Measurements from ENCODE around the gene ESRP2.

ESRP2 gene

DNA sequence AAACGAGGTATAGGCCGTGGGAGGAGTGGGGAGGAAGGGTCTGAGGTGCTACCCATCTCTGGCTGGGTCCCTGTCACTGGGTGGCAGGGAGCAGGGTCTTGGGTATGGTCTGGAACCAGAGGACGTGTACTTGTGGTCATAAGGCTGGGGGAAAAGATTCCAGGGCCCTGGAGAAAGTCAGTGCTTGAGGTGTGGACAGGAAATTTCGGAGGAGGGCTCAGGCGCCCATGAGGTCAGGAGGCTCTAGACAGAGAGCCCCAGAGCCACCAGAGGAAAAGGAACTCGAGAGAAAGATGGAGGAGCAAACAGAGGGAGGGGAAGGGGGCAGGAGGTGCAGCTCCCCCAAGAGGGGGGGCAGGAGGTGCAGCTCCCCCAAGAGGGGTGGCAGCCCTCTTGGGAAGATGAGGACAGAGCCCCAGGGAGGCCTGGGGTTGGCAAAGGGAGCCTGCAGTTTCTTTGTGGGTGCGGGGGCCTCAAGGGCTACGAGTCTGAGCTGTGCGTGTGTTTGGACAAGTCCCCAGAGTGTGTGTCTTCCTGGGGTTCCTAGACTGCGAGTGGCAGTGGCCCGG is 27.7 kb upstream of the ESRP2 start:
- DNase-seq = peak in 1 of 14 donors; percentile 35

DNA sequence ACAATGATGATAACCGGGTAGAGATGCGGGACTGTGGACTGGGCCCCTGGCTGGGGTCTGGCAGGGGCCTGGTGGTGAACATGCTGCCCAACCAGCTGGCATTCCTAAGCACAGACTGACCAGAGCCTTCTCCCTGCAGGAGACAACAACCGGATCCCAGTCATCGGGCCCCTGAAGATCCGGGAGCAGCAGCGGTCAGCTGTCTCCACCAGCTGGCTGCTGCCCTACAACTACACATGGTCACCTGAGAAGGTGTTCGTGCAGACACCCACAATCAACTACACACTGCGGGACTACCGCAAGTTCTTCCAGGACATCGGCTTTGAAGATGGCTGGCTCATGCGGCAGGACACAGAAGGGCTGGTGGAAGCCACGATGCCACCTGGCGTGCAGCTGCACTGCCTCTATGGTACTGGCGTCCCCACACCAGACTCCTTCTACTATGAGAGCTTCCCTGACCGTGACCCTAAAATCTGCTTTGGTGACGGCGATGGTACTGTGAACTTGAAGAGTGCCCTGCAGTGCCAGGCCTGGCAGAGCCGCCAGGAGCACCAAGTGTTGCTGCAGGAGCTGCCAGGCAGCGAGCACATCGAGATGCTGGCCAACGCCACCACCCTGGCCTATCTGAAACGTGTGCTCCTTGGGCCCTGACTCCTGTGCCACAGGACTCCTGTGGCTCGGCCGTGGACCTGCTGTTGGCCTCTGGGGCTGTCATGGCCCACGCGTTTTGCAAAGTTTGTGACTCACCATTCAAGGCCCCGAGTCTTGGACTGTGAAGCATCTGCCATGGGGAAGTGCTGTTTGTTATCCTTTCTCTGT is 23.3 kb upstream of the ESRP2 start:
- peak in 1 of 14 donors; percentile 70 for DNase-seq

DNA sequence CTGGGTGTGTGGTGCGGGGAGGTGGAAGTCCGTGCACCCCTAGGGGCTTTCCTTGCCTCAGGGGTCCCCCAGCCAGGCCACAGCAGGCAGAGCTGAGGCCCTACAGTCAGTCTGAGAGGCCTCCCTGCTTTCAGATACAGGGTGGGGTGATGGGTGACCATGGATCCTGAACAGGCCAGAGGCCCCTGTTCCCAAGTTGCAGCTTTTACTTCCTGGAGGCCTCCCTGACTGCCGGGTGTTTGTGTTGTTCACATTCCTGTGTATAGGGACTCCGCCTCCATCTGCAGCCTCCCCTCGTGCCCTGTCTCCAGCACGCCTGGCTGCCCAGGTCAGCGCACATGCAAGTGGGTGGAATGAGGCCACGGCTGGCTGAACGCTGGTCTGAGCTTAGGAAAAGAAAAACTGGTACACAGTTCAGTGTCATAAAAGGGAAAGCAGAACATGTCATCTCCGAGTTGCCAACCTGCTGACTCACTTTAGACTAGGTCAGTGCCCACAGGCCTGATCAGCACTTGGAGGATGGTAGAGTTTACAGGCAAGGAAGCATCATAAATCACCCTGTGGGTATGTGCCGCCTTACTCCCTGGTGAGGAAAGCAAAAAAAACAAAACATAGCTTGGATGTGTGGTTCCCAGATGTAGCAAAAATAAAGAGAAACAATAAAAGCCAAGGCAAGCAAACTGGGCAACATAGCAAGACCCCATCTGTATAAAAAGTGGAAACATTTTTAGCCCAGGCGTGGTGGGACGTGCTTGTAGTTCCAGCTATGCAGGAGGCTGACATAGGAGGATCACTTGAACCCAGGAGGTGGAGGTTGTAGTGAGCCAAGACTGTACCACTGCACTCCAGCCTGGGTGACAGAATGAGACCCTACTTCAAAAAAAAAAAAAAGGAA is 22.2 kb upstream of the ESRP2 start:
- DNase-seq = peak in 2 of 14 donors; percentile 14 to 23

DNA sequence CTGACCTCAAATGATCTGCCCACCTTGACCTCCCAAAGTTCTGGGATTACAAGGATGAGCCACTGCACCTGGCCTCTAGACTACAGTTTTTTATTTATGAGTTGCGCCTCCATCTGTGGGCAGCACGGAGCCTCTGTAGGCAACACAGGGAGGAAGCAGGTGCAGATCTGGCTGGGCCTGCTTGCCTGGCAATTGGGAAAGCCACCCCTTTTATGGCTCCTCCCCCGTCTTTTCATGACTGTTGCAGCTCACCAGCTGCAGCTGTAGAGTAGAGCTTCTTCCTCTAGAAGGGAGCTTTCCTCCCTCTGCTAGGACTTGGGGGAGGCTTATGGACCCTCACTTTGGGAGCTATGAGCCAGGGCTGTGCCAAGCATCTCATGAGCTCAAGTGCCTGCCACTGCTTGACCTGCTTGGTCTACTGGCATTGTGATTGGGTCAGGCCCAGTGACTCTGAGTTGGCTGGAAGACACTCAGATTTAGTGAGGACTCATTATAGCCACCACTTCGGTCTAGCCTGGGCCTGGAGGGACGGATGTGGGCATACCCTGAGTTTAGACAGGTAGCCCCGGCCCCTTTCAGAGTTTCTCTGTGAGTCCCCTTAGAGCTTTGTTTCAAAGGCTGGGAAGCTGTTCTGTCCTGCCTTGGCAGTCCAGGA is 21.5 kb upstream of the ESRP2 start:
- no peak for DNase-seq

DNA sequence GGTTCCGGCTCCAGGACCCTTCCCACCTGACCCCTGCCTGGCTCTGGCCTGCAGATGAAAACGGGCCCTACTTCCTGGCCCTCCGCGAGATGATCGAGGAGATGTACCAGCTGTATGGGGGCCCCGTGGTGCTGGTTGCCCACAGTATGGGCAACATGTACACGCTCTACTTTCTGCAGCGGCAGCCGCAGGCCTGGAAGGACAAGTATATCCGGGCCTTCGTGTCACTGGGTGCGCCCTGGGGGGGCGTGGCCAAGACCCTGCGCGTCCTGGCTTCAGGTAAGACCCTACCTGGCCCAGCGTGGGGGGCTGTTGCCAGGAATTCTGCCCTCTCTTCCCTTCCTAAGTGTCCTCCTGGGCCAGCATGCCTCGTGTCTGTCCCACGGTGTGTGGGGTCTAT is 19.8 kb upstream of the ESRP2 start:
- no peak for DNase-seq

DNA sequence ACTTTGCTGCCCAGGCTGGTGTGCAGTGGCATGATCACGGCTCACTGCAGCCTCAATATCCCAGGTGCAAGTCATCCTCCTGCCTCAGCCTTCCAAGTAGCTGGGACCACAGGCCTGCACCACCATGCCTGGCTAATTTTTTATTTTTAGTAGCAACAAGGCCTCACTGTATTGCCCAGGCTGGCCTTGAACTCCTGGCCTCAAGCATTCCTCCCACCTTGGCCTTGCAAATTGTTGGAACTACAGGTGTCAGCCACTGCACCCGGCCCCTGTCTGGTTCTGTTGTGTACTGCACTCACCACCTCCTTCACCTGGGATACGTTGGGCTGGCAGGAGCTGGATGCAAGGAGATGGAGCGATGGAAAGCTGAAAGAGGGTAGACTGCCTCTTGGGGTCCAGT is 17.8 kb upstream of the ESRP2 start:
- DNase-seq = no peak

DNA sequence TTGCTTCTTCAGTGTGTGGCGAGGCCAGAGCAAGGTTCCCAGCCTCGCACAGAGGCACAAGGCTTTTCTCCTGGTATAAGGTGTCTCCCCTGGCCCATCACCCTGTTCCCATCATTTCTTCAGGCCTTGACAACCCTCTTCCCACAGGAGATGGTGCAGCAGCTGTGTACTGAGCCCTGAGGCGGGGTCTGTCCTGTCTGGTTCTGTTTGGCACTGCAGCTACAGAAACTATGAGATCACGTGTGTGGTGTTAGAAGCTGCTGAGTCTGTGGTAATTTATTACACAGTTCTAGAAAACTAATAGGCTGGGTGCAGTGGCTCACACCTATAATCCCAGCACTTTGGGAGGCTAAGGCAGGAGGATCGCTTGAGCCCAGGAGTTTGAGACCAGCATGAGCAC is 16.5 kb upstream of the ESRP2 start:
- no peak for DNase-seq

DNA sequence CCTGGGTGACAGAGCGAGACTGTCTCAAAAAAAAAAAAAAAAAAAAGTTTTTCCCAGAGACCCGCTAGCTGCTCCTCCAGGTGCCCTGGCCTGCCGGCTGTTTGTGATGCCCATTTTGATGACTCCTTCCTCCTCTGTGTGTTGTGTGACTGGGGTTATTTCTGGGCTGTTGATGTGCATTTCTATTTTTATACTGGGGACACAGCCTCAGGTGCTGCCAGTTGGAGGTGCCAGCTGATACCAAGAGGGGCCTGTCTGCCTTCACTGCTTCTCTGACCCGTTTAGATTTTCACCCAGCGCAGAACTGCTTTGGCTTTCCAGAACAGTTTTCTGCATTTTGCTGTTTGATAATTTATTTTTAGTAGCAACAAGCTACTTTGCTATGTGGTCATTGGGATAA is 15.9 kb upstream of the ESRP2 start:
- peak in 1 of 14 donors; percentile 92 for DNase-seq

DNA sequence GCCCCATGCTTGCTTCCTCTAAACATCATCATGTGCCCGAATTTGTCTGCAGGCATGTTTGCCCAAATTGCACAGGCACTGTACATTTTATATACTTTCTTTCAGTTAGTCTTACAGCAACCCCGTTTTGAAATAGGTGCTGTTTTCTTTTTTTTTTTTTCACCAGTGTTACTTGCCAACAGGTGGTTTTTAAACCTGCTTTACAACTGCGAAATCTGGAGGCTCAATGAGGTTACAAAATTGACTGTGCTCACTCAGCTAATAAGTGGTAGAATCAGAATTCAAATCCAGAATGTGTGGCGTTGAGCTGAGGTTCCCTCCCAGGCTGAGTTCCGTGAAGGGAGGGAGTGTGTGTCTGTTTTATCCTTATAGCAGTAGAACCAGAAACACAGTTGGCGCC is 15.0 kb upstream of the ESRP2 start:
- no peak for DNase-seq

DNA sequence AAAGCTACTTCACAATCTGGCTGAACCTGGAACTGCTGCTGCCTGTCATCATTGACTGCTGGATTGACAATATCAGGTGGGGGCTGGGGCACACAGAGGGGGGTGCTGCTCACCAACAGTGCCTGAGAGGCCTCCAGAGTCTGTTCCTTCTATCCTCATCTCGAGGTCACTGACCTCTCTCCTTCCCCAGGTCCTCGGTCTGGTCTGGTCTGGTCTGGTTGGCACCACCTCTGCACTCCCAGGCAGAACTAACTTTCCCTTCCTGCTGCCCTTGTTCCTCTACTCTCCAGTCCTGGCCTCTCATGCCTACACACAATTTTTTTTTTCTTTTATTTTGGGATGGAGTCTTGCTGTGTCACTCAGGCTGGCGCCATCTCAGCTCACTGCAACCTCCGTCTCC is 13.4 kb upstream of the ESRP2 start:
- DNase-seq = no peak

DNA sequence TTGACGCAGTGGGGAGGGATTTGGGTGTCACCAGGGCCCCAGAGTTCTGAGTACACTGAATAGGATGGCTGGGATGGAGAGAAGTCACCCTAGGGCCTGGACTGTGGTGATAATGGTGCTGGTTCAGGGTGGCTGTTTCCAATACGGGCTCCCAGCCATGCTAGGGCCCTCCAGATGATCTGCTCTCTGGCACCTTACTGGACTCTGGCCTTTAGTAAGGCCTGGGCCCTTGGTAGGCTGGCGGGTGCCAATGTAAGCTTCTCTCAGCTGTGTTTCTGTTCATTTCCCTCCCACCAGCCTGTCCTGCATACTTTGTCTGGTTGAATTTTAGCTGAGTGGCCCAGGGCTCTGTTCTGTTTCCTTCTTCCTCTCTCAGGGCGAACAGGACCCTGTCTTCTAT is 12.0 kb upstream of the ESRP2 start:
- DNase-seq = no peak

DNA sequence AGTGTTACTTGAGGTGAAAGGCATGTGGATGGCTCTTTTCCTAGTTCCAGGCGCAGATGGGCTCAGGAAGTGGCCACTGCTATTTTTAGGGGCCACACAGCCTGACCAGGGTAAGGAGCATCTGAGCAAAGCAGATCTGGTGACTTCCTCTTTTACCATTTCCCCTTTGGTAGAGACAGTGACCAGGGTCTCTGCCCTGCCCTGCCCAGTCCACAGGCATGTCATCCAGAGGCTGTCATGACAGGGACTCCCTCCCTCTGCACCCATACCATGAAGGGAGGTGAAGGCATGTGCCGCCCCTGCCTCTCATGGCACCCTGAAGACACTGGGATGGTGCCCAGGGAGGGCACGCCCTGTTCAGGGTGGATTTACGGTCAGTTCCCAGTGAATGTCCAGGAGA is 11.5 kb upstream of the ESRP2 start:
- DNase-seq = peak in 8 of 14 donors; percentile 20 to 69 (median 31)

DNA sequence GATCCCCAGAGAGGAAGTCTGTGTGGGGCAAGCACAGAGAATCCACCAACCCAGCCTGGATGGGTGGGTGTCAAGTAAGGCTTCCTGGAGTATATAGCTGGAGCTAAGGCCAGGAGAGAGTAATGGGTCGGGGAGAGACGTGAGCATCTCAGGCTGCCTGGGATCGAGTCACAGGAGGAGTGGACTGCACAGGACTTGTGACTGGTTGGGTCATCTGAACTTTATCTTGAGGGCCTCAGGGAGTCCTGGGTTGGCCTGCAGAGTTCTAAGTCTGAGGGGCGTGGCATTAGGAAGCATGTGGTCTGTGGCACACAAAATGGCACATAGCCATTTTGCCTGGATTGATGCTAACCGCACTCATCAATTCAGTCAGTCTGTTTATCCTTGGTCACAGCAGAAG is 10.7 kb upstream of the ESRP2 start:
- DNase-seq = no peak

DNA sequence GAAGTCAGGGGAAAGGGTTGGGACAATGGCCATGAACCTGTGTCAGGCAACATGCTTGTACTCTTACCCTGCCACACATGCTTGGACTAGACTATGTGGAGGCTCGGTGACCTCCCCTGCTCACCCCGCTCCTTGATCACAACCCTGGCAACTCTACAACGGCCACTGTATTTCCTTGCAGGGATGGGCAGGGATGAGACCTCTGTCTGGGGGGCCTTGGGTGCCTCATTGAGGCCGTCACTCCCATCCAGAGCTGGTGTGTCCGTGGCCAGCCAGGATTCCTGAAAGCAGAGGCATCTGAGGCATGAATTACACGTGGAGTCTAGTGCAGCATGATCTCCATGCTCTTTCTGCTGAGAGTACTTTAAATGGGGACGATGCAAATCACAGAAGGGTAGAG is 10.2 kb upstream of the ESRP2 start:
- no peak for DNase-seq

DNA sequence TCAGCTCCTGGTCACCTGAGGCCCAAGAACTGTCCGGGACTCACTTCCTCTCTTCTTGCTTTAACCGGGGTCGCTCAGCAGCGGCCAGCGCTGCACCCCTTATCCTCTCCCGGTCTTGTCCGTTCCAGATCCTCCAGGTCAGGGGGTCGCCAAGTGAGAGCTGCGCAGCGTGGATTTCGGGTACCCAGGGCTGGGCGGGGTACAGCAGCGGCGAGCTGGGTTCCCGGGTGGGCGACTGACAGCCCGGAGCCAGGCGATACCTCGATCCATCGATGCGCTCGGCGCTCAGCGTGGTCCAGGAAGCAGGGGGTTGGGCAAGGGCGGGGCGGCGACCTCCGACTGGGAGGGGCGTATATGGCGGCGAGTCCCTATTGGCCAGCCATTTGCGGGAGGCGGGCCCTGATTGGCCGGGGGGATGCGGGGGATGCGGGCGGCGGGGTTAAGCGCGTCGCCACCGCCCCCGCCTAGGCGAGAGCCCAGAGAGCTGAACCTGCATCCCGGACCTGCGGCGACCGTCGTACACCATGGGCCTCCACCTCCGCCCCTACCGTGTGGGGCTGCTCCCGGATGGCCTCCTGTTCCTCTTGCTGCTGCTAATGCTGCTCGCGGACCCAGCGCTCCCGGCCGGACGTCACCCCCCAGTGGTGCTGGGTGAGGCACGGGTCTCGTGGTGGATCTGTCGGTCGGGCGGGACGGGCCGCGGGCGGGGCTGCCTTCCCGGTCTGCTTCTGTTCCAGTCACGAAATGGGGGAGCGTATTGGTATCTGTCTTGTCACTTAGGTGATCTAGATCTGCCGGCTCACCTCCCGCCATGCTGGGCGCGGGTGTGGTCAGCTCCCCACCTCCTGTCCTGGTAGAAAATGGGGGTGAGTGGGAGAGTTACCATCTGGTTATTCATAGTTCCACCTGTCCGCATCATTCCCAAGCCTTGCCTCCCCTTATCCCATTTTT is 9.3 kb upstream of the ESRP2 start, which contains the start of gene PLA2G15:
Gene PLA2G15 (plus strand): TSS at position 471 of the 951 bp plus-strand sequence. CDS start 54 bp downstream, at position 525.
- peak; percentile 75 to 96 (median 90) for DNase-seq

DNA sequence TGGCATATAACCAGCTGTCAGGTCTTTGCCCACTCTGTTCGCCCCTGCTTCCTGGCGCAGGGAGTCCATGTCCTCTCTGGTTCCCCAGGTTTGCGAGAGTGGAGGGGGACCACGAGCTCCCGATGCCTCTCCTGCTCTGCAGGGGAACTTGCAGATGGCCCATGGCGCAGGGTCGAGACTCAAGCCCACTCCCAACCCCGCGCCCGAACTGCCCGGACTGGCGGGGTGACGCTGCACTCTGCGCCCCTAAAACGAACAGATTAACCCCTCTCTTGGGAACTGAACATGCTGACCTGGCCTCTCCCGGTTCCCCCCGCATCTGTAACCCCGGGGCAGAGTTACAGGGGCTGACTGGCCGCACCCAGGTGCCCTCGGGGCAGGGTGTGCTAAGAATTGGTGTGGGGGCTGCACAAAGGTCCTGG is 8.6 kb upstream of the ESRP2 start:
- DNase-seq = no peak

DNA sequence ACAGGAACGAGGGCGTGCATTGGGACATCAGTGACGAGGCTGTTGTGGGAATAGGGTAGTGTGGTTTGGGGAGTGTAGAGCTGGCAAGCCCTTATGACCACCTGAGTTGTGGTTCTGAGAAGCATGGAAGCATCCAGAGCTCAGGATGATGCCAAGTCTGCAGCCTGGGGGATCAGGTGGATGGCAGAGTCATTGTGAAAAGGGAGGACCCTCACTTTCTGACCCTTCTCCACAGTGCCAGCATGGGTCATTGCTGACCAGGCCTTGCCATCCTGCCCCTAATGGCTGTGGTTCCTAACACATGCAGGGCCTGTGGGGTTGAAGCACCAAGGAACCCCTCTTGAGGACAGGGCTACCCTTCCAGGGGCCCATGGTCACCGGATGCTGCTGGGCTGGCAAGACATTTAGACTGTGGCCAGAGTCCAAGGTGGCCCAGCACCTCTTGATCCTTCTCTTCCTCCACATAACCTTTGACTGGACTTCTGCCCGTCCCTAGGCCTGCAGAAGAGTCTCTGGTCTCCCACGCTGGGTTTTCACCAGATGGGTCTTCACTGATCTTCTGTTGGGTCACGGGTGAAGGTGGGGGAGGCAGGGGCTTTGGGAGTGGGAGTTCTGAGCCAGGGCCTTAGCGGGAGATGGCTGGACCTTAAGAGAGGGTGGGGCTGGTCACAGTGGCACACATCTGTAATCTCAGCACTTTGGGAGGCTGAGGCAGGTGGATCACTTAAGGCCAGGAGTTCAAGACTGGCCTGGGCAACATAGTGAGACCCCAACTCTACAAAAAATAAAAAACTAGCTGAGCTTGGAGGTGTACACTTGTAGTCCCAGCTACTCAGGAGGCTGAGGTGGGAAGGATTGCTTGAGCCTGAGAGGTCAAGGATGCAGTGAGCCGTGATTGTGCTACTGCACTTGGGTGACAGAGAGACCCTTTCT is 7.3 kb upstream of the ESRP2 start:
- DNase-seq = no peak

DNA sequence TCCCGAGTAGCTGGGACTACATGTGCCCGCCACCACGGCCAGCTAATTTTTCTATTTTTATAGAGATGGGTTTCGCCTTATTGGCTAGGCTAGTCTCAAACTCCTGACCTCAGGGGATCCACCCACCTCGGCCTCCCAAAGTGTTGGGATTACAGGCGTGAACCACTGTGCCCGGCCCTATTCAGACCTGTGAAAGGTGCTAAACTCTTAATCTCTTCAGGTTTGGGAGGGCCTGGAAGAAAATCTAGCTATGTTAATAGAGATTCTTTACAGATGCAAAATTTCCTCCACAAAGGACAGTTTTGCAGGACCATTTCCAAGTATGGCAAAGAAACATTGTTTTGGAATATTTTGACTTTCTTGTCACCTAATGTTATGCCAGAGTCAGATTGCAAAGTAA is 6.2 kb upstream of the ESRP2 start:
- no peak for DNase-seq

DNA sequence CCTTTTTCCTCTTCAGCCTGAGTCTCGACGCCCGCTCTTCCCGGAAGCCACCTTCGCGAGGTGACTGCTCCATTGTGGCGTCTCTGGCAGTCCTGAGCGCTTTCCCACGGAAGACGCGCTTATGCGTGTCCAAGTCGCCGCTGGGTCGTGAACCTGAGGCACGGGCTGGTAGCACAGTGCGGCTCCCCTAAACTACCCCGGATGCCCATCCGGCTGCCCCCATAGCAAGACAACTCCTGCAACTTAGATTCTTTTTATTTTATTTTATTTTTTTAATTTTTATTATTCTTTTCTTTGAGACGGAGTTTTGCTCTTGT is 2.1 kb upstream of the ESRP2 start:
- no peak for DNase-seq
